Keratinocyte (primary cell): ENCODE results near the gene TCERG1L. TPM values are rescaled to one million over a fixed set of nuclear protein-coding genes. Genes with fewer than 3 reads are reported as not detected.

ENCODE experiments used
- DNase-seq: peaks from one replicate; pipeline ENCODE4 v3.0.0-alpha.2; 2011; ENCODE audit warnings: low read depth, missing footprints, low spot score
- FAIRE-seq: peaks from 2 replicates; lab custom pipeline; 2011; peaks lifted over from hg19 to GRCh38; lab: Jason Lieb, UNC
- H2AFZ ChIP-seq: 2 replicates; pipeline ENCODE4 v1.6.0; 2012; ENCODE audit warnings: low read length, control low read depth, inconsistent platforms; ENCODE audit not compliant: control insufficient read depth
- H3K27ac ChIP-seq: 2 replicates; pipeline ENCODE4 v1.5.1; 2011; ENCODE audit warnings: low read length; ENCODE audit not compliant: control insufficient read depth, insufficient read depth
- H3K27me3 ChIP-seq: 3 replicates; pipeline ENCODE4 v1.6.0; 2011; ENCODE audit warnings: low read length; ENCODE audit not compliant: control insufficient read depth, insufficient read depth; ENCODE audit errors: extremely low read depth
- H3K36me3 ChIP-seq, 2 experiments: 2 replicates in 1 of 2; 3 replicates in 1 of 2; pipeline ENCODE4 v1.5.1; 2011; ENCODE audit warnings: low read length in 2 of 2, mild to moderate bottlenecking in 1 of 2; ENCODE audit not compliant: control insufficient read depth in 2 of 2, insufficient read depth in 2 of 2; ENCODE audit errors: extremely low read depth in 1 of 2
- H3K4me1 ChIP-seq: 3 replicates; pipeline ENCODE4 v1.5.1; 2011; ENCODE audit warnings: low read length; ENCODE audit not compliant: control insufficient read depth, insufficient read depth; ENCODE audit errors: extremely low read depth
- H3K4me2 ChIP-seq: 3 replicates; pipeline ENCODE4 v1.6.0; 2011; ENCODE audit warnings: low read depth, low read length; ENCODE audit not compliant: control insufficient read depth, insufficient read depth; ENCODE audit errors: extremely low read depth
- H3K4me3 ChIP-seq, 3 experiments: fragments of 200-600 bp in 1 of 3; sonication (generic) in 1 of 3; 2 replicates in 2 of 3; 3 replicates in 1 of 3; pipeline ENCODE4 v1.5.1; 2011 to 2016; ENCODE audit warnings: low read length in 3 of 3, mild to moderate bottlenecking in 3 of 3, control low read depth in 2 of 3, inconsistent platforms in 1 of 3, low read depth in 1 of 3, mixed read lengths in 1 of 3, mixed run types in 1 of 3, moderate library complexity in 1 of 3; ENCODE audit not compliant: control insufficient read depth in 2 of 3, insufficient read depth in 2 of 3; ENCODE audit errors: extremely low read depth in 1 of 3
- H3K79me2 ChIP-seq: 2 replicates; pipeline ENCODE4 v1.6.0; 2012; ENCODE audit warnings: low read length; ENCODE audit not compliant: control insufficient read depth, insufficient read depth
- H3K9ac ChIP-seq: 3 replicates; pipeline ENCODE4 v1.6.0; 2011; ENCODE audit warnings: low read length; ENCODE audit not compliant: control insufficient read depth, insufficient read depth; ENCODE audit errors: extremely low read depth
- H3K9me1 ChIP-seq: 3 replicates; pipeline ENCODE4 v1.6.0; 2011; ENCODE audit warnings: low read length; ENCODE audit not compliant: control insufficient read depth, insufficient read depth; ENCODE audit errors: extremely low read depth
- H3K9me3 ChIP-seq: 2 replicates; pipeline ENCODE4 v1.5.1; 2012; ENCODE audit warnings: low read depth, low read length; ENCODE audit not compliant: control insufficient read depth
- H4K20me1 ChIP-seq: 3 replicates; pipeline ENCODE4 v1.6.0; 2011; ENCODE audit warnings: low read length; ENCODE audit not compliant: control insufficient read depth, insufficient read depth; ENCODE audit errors: extremely low read depth
- CTCF ChIP-seq, 3 experiments: IDR thresholded peaks in 1 of 3; conservative IDR thresholded peaks in 1 of 3; optimal IDR thresholded peaks in 1 of 3; 2 replicates in 2 of 3; 3 replicates in 1 of 3; pipeline versions ENCODE3 to v1.5.1; 2011; ENCODE audit warnings: low read length in 3 of 3, mild to moderate bottlenecking in 3 of 3, moderate library complexity in 2 of 3, control low read depth in 1 of 3, inconsistent platforms in 1 of 3; ENCODE audit not compliant: insufficient read depth in 2 of 3; ENCODE audit errors: extremely low read depth in 1 of 3
- EZH2 ChIP-seq: IDR thresholded peaks from one replicate; pipeline ENCODE4 v1.6.1; 2012; ENCODE audit warnings: inconsistent platforms, mild to moderate bottlenecking, low read length, moderate library complexity
- dilution Hi-C: fragments of 300-500 bp; cut with MboI; formaldehyde crosslinking; loops from one replicate; pipeline ENCODE4 v1.7.0; 2020; ENCODE audit warnings: low sequenced_read_pairs; ENCODE audit not compliant: extremely low pct_ligation_motif_present
- polyA plus RNA-seq, 5 experiments: library from polyadenylated mRNA; depleted of rRNA in 3 of 5; stranded (reverse) in 3 of 5; stranded (forward) in 1 of 5; unstranded in 1 of 5; fragments of >200 nt; gene quantifications; 1 replicate in 1 of 5; 2 replicates in 3 of 5; 3 replicates in 1 of 5; pipeline versions ENCODE4 v1.2.1 to v1.2.3, GENCODE V29; 2011 to 2012; ENCODE audit warnings: missing spikeins in 2 of 5, low read depth in 1 of 5, low replicate concordance in 1 of 5

TCERG1L gene
- polyA plus RNA-seq, 1 donor (not counting 4 experiments of a cell fraction or from before 2014, with no cell fraction given) = not detected

- H3K79me2 ChIP-seq = no peaks in the 10 kb centered on the region
- H2AFZ ChIP-seq = no peak overlapping the region
- H3K4me3 ChIP-seq = no peak overlapping the region
- dilution Hi-C loops = no loop called here
- no peaks in the 10 kb centered on the region for H3K36me3 ChIP-seq
- peaks cover 21% of the 10 kb centered on the region for H3K9me3 ChIP-seq
- TF ChIP-seq CTCF (optimal IDR thresholded peaks at IDR 0.05 in 1 of 3, IDR thresholded peaks at IDR 0.05 in 1 of 3, conservative IDR thresholded peaks at IDR 0.05 in 1 of 3; ENCODE audit: extremely low read depth in 1 of 3, insufficient read depth in 2 of 3, low read length in 3 of 3) = no peak
- TF ChIP-seq EZH2 = no peak
- DNase-seq = no peak
- no peaks in the 10 kb centered on the region for H3K9me1 ChIP-seq
- H3K4me2 ChIP-seq = no peak overlapping the region
- H4K20me1 ChIP-seq = no peaks in the 10 kb centered on the region
- no peak overlapping the region for H3K27ac ChIP-seq
- H3K9ac ChIP-seq = no peak overlapping the region
- no peak for FAIRE-seq
- H3K27me3 ChIP-seq = no peaks in the 10 kb centered on the region
- H3K4me1 ChIP-seq = no peaks in the 10 kb centered on the region
These were observed 60.9 kb downstream of the TCERG1L start for GRCh38 chr10:131250454-131251145.

GRCh38 chr10:131249955-131250344 is 61.6 kb downstream of the TCERG1L start:
- Histone ChIP-seq H3K4me3 (no peak overlapping the region), H3K27ac (no peak overlapping the region), H3K9me1 (no peaks in the 10 kb centered on the region), H3K4me1 (no peaks in the 10 kb centered on the region), H3K36me3 (no peaks in the 10 kb centered on the region), H3K79me2 (no peaks in the 10 kb centered on the region), H3K9ac (no peak overlapping the region), H3K4me2 (no peak overlapping the region), H4K20me1 (no peaks in the 10 kb centered on the region), H2AFZ (no peak overlapping the region), H3K9me3 (peaks cover 21% of the 10 kb centered on the region), H3K27me3 (no peaks in the 10 kb centered on the region)
- TF ChIP-seq EZH2 = no peak
- TF ChIP-seq CTCF (optimal IDR thresholded peaks at IDR 0.05 in 1 of 3, IDR thresholded peaks at IDR 0.05 in 1 of 3, conservative IDR thresholded peaks at IDR 0.05 in 1 of 3; ENCODE audit: extremely low read depth in 1 of 3, insufficient read depth in 2 of 3, low read length in 3 of 3) = no peak
- dilution Hi-C loops = no loop called here
- DNase-seq (no peak), FAIRE-seq (no peak)
